ENCODE results near the gene OSBPL6.
A peak's percentile ranks its signal among the peaks of the same experiment; 100 is the strongest.

OSBPL6 gene

DNA sequence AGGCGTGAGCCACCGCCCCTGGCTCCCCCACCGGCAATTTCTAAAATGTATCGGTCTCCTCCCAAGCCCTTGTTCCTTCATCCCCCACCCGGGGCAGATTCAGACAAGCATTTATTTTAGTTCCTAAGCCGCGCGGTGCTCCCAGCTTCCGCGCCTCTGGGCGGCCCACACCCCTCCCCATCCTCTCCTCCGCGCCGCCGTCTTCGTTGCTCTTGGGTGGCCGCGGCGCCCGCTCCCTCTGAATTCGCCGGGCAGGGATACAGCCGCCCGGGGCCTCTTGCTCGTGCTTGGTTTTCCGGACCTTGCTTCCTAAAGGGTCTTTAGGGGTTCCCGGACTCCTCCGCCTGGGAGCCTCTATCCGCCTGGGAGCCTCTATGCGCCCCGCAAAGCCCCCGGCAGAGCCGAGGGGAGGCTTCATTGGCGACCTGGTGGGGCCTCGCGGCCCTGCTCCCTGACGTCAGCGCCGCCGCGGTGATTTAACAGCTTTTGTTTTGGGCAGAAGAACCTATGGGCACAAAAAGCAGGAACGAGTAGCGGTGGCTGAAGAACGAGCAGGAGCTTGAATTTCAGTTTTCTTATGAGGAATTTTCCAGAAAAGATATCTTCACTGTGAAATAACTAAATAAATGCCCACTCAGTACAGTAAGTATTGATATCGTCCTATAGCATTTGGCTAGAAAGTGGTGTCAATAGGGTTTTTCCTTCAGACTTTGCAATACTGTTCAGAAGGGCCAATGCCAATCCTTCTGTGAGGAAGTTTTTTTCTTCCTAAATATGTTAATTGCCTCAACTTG lies 219.4 kb downstream of the OSBPL6 start:
- TF ChIP-seq TCF4 (CRISPR knock-in tag; IDR thresholded peaks at IDR 0.05; ENCODE audit: borderline replicate concordance) (no peak), ARNTL (CRISPR knock-in tag; IDR thresholded peaks at IDR 0.05; ENCODE audit: borderline replicate concordance, low read depth) (no peak), RARB (CRISPR knock-in tag; IDR thresholded peaks at IDR 0.05) (no peak), BACH2 (CRISPR knock-in tag; IDR thresholded peaks at IDR 0.05; ENCODE audit: borderline replicate concordance) (no peak), ISL1 (CRISPR knock-in tag; IDR thresholded peaks at IDR 0.05) (no peak), SNAI2 (CRISPR knock-in tag; IDR thresholded peaks at IDR 0.05) (no peak), GLIS3 (CRISPR knock-in tag; IDR thresholded peaks at IDR 0.05) (no peak), OSR1 (CRISPR knock-in tag; IDR thresholded peaks at IDR 0.05) (no peak), ZFP3 (CRISPR knock-in tag; IDR thresholded peaks at IDR 0.05) (peak; percentile 94), PATZ1 (CRISPR knock-in tag; IDR thresholded peaks at IDR 0.05; ENCODE audit: borderline replicate concordance) (no peak), TSHZ2 (CRISPR knock-in tag; IDR thresholded peaks at IDR 0.05) (peak; percentile 33; the same call in 1 of the 2 replicates), ESRRG (CRISPR knock-in tag; IDR thresholded peaks at IDR 0.05) (no peak), ZFP30 (CRISPR knock-in tag; IDR thresholded peaks at IDR 0.05) (no peak), ZNF565 (CRISPR knock-in tag; conservative IDR thresholded peaks at IDR 0.05; ENCODE audit: low read depth) (no peak), CSDC2 (CRISPR knock-in tag; IDR thresholded peaks at IDR 0.05) (0 out of 2 replicates have a peak, but pooled peaks have one; percentile 34)

GRCh38 chr2:178414266-178415247 lies 220.2 kb downstream of the OSBPL6 start:
- peak; percentile 94 for ATAC-seq
- TF ChIP-seq PPARA (CRISPR knock-in tag; IDR thresholded peaks at IDR 0.05; ENCODE audit: borderline replicate concordance) (no peak), ZFP3 (CRISPR knock-in tag; IDR thresholded peaks at IDR 0.05) (peak; percentile 73; the same call in 1 of the 2 replicates), ZC3H10 (CRISPR knock-in tag; IDR thresholded peaks at IDR 0.05) (no peak)

More for the DNA sequence above, 219.4 kb downstream of the OSBPL6 start:
- peak; percentile 93 for ATAC-seq

- ATAC-seq = no peak
- no peak for TF ChIP-seq RARB (CRISPR knock-in tag; IDR thresholded peaks at IDR 0.05)
- no peak for TF ChIP-seq PPARA (CRISPR knock-in tag; IDR thresholded peaks at IDR 0.05; ENCODE audit: borderline replicate concordance)
- TF ChIP-seq ZNF8 (CRISPR knock-in tag; IDR thresholded peaks at IDR 0.05) = no peak
- TF ChIP-seq, protein P1, sequence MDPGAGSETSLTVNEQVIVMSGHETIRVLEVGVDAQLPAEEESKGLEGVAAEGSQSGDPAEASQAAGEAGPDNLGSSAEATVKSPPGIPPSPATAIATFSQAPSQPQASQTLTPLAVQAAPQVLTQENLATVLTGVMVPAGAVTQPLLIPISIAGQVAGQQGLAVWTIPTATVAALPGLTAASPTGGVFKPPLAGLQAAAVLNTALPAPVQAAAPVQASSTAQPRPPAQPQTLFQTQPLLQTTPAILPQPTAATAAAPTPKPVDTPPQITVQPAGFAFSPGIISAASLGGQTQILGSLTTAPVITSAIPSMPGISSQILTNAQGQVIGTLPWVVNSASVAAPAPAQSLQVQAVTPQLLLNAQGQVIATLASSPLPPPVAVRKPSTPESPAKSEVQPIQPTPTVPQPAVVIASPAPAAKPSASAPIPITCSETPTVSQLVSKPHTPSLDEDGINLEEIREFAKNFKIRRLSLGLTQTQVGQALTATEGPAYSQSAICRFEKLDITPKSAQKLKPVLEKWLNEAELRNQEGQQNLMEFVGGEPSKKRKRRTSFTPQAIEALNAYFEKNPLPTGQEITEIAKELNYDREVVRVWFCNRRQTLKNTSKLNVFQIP (CRISPR knock-in tag; IDR thresholded peaks at IDR 0.05; ENCODE audit: borderline replicate concordance, low read depth) = no peak
- TF ChIP-seq ARNTL (CRISPR knock-in tag; IDR thresholded peaks at IDR 0.05; ENCODE audit: borderline replicate concordance, low read depth) = no peak
- no peak for TF ChIP-seq BACH2 (CRISPR knock-in tag; IDR thresholded peaks at IDR 0.05; ENCODE audit: borderline replicate concordance)
- no peak for TF ChIP-seq SNAI2 (CRISPR knock-in tag; IDR thresholded peaks at IDR 0.05)
- TF ChIP-seq, protein P2, sequence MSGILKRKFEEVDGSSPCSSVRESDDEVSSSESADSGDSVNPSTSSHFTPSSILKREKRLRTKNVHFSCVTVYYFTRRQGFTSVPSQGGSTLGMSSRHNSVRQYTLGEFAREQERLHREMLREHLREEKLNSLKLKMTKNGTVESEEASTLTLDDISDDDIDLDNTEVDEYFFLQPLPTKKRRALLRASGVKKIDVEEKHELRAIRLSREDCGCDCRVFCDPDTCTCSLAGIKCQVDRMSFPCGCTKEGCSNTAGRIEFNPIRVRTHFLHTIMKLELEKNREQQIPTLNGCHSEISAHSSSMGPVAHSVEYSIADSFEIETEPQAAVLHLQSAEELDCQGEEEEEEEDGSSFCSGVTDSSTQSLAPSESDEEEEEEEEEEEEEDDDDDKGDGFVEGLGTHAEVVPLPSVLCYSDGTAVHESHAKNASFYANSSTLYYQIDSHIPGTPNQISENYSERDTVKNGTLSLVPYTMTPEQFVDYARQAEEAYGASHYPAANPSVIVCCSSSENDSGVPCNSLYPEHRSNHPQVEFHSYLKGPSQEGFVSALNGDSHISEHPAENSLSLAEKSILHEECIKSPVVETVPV (CRISPR knock-in tag; IDR thresholded peaks at IDR 0.05) = no peak
- TF ChIP-seq ZNF565 (CRISPR knock-in tag; conservative IDR thresholded peaks at IDR 0.05; ENCODE audit: low read depth) = no peak
- no peak for TF ChIP-seq GLIS3 (CRISPR knock-in tag; IDR thresholded peaks at IDR 0.05)
- no peak for TF ChIP-seq ZFP30 (CRISPR knock-in tag; IDR thresholded peaks at IDR 0.05)
- TF ChIP-seq TOX (CRISPR knock-in tag; IDR thresholded peaks at IDR 0.05; ENCODE audit: borderline replicate concordance) = no peak
- TF ChIP-seq TSHZ2 (CRISPR knock-in tag; IDR thresholded peaks at IDR 0.05) = no peak
- TF ChIP-seq TCF4 (CRISPR knock-in tag; IDR thresholded peaks at IDR 0.05; ENCODE audit: borderline replicate concordance) = no peak
- TF ChIP-seq ISL1 (CRISPR knock-in tag; IDR thresholded peaks at IDR 0.05) = no peak
- no peak for TF ChIP-seq ZFP3 (CRISPR knock-in tag; IDR thresholded peaks at IDR 0.05)
- TF ChIP-seq CSDC2 (CRISPR knock-in tag; IDR thresholded peaks at IDR 0.05) = no peak
- no peak for TF ChIP-seq PATZ1 (CRISPR knock-in tag; IDR thresholded peaks at IDR 0.05; ENCODE audit: borderline replicate concordance)
Measured at GRCh38 chr2:178415979-178416378, 221.7 kb downstream of the OSBPL6 start.
